ENCODE measurements around the gene SIAH1.
A peak's percentile ranks its signal among the peaks of the same experiment; 100 is the strongest.
"Not testable (repeated sequence)": the region's sequence is repeated elsewhere in the genome, so short reads cannot be mapped to it uniquely, and the experiment has no call there.

SIAH1 gene

GRCh38 chr16:48366165-48367093 is 18.8 kb downstream of the SIAH1 start:
- DNase-seq, result peak in 3 of 5 donors; percentile 23 to 94 (median 43)

GRCh38 chr16:48365601-48366164 is 19.5 kb downstream of the SIAH1 start:
- DNase-seq, result peak; percentile 63 to 90 (median 70)

- no peak for DNase-seq
Measured at GRCh38 chr16:48365025-48365600, 20.1 kb downstream of the SIAH1 start.

- no peak for DNase-seq
Measured at GRCh38 chr16:48361540-48362144, 23.6 kb downstream of the SIAH1 start.

GRCh38 chr16:48361012-48361411 is 24.2 kb downstream of the SIAH1 start:
- no peak for DNase-seq

- DNase-seq, result no peak
Measured at GRCh38 chr16:48359983-48360382, 25.2 kb downstream of the SIAH1 start.

- DNase-seq, result no peak
Measured at GRCh38 chr16:48358419-48358818, 26.8 kb downstream of the SIAH1 start.

GRCh38 chr16:48356633-48357376 is 28.4 kb downstream of the SIAH1 start:
- DNase-seq, result no peak

- no peak for DNase-seq
Measured at GRCh38 chr16:48354877-48355855, 30.0 kb downstream of the SIAH1 start.

GRCh38 chr16:48354385-48354784 is 30.8 kb downstream of the SIAH1 start:
- not testable (repeated sequence) for DNase-seq

- peak; percentile 29 to 78 (median 57) for DNase-seq
Measured at GRCh38 chr16:48353565-48354163, 31.5 kb downstream of the SIAH1 start.

GRCh38 chr16:48352648-48353390 is 32.4 kb downstream of the SIAH1 start:
- no peak for DNase-seq

GRCh38 chr16:48350736-48351135 is 34.5 kb downstream of the SIAH1 start:
- DNase-seq, result no peak

- DNase-seq, result no peak
Measured at GRCh38 chr16:48347980-48348379, 37.2 kb downstream of the SIAH1 start.

- no peak for DNase-seq
Measured at GRCh38 chr16:48347191-48347865, 37.9 kb downstream of the SIAH1 start.

GRCh38 chr16:48342591-48342990 is 42.6 kb downstream of the SIAH1 start:
- DNase-seq, result no peak

- DNase-seq, result no peak
Measured at GRCh38 chr16:48340054-48340453, 45.2 kb downstream of the SIAH1 start.

- no peak for DNase-seq
Measured at GRCh38 chr16:48335961-48336360, 49.3 kb downstream of the SIAH1 start.

- DNase-seq, result no peak
Measured at GRCh38 chr16:48334325-48334724, 50.9 kb downstream of the SIAH1 start.

GRCh38 chr16:48332978-48333377 is 52.2 kb downstream of the SIAH1 start:
- DNase-seq, result no peak

Data from T-helper 1 cell (primary cell).